ENCODE results near the gene ZNF638.

The ZNF638 gene

GRCh38 chr2:71457123-71457915, 125.7 kb downstream of the ZNF638 start:
- H3K9me3 ChIP-seq (ENCODE audit: insufficient read depth, low read depth, low read length): peaks cover 1% of the 10 kb centered on the region; the same call in 1 of the 2 replicates
- no peak overlapping the region for H3K4me3 ChIP-seq (ENCODE audit: low read length, poor library complexity, severe bottlenecking)
- H2AFZ ChIP-seq (ENCODE audit: low read length): no peak overlapping the region
- no peak overlapping the region for H3K4me2 ChIP-seq (ENCODE audit: low read depth, low read length, poor library complexity, severe bottlenecking)
- H3K4me1 ChIP-seq (ENCODE audit: insufficient read depth, low read length, poor library complexity, severe bottlenecking): peaks cover 52% of the 10 kb centered on the region
- no peaks in the 10 kb centered on the region for H4K20me1 ChIP-seq (ENCODE audit: insufficient read depth, low read length, poor library complexity, severe bottlenecking)
- H3K36me3 ChIP-seq (ENCODE audit: insufficient read depth, low read length): no peaks in the 10 kb centered on the region
- no peaks in the 10 kb centered on the region for H3K27me3 ChIP-seq (ENCODE audit: insufficient read depth, low read length, poor library complexity, severe bottlenecking)
- no peak overlapping the region for H3K9ac ChIP-seq (ENCODE audit: low read depth, low read length, poor library complexity, severe bottlenecking)
- TF ChIP-seq CTCF (conservative IDR thresholded peaks at IDR 0.05; ENCODE audit: low read length): no peak
- no peak for TF ChIP-seq EZH2phosphoT487 (IDR thresholded peaks at IDR 0.05; ENCODE audit: borderline replicate concordance)
- H3K9me2 ChIP-seq (replicated peaks; ENCODE audit: low read depth, low read length): no peaks in the 10 kb centered on the region
- H3F3A ChIP-seq (ENCODE audit: low read depth): 0 out of 2 replicates have a peak, but pooled peaks cover 1% of the 10 kb centered on the region
- H3K79me2 ChIP-seq (ENCODE audit: insufficient read depth, low read length): no peaks in the 10 kb centered on the region

DNA sequence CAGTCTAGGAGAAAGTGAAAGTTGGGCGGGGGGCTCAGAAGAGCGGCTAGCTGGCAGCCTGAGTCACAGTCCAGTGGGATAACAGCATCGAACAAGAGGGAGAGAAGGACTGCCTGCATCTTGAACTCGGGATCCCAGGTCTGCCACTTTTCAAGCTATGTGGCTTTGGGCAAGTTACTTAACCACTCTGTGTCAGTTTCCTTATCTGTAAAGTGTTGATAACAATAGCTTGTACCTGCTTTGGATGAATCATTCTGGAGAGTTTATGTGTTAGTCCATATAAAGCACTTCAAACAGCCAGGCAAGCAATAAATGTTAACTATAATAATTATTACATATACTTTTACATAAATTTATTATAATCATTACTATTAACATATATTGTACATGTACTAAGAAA, 126.3 kb downstream of the ZNF638 start:
- H3K9me2 ChIP-seq (replicated peaks; ENCODE audit: low read depth, low read length): no peaks in the 10 kb centered on the region
- H3K4me1 ChIP-seq (ENCODE audit: insufficient read depth, low read length, poor library complexity, severe bottlenecking): peaks cover 48% of the 10 kb centered on the region
- TF ChIP-seq EZH2phosphoT487 (IDR thresholded peaks at IDR 0.05; ENCODE audit: borderline replicate concordance) (no peak), CTCF (conservative IDR thresholded peaks at IDR 0.05; ENCODE audit: low read length) (no peak)
- no peak overlapping the region for H3K4me3 ChIP-seq (ENCODE audit: low read length, poor library complexity, severe bottlenecking)
- H3K79me2 ChIP-seq (ENCODE audit: insufficient read depth, low read length): no peaks in the 10 kb centered on the region
- no peak overlapping the region for H3K4me2 ChIP-seq (ENCODE audit: low read depth, low read length, poor library complexity, severe bottlenecking)
- no peaks in the 10 kb centered on the region for H3K27me3 ChIP-seq (ENCODE audit: insufficient read depth, low read length, poor library complexity, severe bottlenecking)
- no peaks in the 10 kb centered on the region for H3K36me3 ChIP-seq (ENCODE audit: insufficient read depth, low read length)
- H3F3A ChIP-seq (ENCODE audit: low read depth): no peaks in the 10 kb centered on the region
- peaks cover 6% of the 10 kb centered on the region; the same call in 1 of the 2 replicates for H3K9me3 ChIP-seq (ENCODE audit: insufficient read depth, low read depth, low read length)
- no peak overlapping the region for H3K9ac ChIP-seq (ENCODE audit: low read depth, low read length, poor library complexity, severe bottlenecking)
- H2AFZ ChIP-seq (ENCODE audit: low read length): no peak overlapping the region
- no peaks in the 10 kb centered on the region for H4K20me1 ChIP-seq (ENCODE audit: insufficient read depth, low read length, poor library complexity, severe bottlenecking)

- TF ChIP-seq CTCF (conservative IDR thresholded peaks at IDR 0.05; ENCODE audit: low read length) (no peak), EZH2phosphoT487 (IDR thresholded peaks at IDR 0.05; ENCODE audit: borderline replicate concordance) (no peak)
- no peaks in the 10 kb centered on the region for H4K20me1 ChIP-seq (ENCODE audit: insufficient read depth, low read length, poor library complexity, severe bottlenecking)
- no peak overlapping the region for H3K4me2 ChIP-seq (ENCODE audit: low read depth, low read length, poor library complexity, severe bottlenecking)
- H3K36me3 ChIP-seq (ENCODE audit: insufficient read depth, low read length): no peaks in the 10 kb centered on the region
- H3K79me2 ChIP-seq (ENCODE audit: insufficient read depth, low read length): no peaks in the 10 kb centered on the region
- no peak overlapping the region for H3K9ac ChIP-seq (ENCODE audit: low read depth, low read length, poor library complexity, severe bottlenecking)
- peak overlapping the region; percentile 61 for H2AFZ ChIP-seq (ENCODE audit: low read length)
- peaks cover 41% of the 10 kb centered on the region for H3K4me1 ChIP-seq (ENCODE audit: insufficient read depth, low read length, poor library complexity, severe bottlenecking)
- H3K9me2 ChIP-seq (replicated peaks; ENCODE audit: low read depth, low read length): no peaks in the 10 kb centered on the region
- H3F3A ChIP-seq (ENCODE audit: low read depth): no peaks in the 10 kb centered on the region
- no peak overlapping the region for H3K4me3 ChIP-seq (ENCODE audit: low read length, poor library complexity, severe bottlenecking)
- H3K27me3 ChIP-seq (ENCODE audit: insufficient read depth, low read length, poor library complexity, severe bottlenecking): no peaks in the 10 kb centered on the region
- peaks cover 6% of the 10 kb centered on the region; the same call in 1 of the 2 replicates for H3K9me3 ChIP-seq (ENCODE audit: insufficient read depth, low read depth, low read length)
Measured at GRCh38 chr2:71458413-71459083, 127.0 kb downstream of the ZNF638 start.

All from Loucy (cell line).